ENCODE results near the gene CDK6.

The CDK6 gene

DNA sequence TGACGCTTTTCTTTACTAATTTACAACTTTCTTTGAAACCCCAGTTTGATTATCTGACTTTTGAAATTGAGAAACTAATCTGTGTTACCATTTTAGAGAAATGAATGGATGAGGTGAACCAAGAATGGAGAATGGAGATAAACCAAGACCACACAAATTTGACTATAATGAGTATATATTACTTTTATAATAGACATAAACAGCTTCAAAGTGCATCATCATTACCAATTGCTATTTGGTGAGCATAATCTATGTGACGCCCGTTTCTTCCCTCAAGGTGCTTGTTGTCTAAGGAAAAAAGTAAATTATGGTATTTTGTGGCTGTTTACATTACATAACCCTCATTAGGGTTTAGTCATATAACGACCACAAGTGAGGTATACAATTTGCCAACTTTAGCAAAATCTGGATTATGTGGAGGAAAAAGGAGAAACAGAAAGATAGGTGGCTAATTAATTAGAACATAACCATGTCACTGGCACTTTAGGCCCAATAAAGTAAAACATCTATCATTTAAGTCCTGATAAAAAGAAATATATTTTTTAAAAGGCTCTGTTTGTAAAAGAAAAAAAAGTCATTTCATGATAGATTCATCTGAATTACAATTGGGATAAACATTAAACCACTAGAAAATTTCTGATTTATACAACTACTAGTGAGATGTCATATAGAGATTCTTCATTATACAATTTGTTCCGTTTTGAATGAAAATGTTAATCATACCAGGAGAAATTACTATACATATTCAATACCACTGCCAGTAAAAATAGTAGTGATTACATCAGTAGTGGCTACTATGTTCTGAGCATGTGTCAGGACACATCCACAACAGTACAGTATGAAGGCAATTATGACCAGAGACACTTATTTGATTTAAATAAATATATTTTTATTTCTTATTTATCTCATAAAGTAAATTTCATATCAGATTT is 128.0 kb downstream of the CDK6 start:
- no peak for DNase-seq (ENCODE audit: low read depth in 3 of 3)

GRCh38 chr7:92707435-92707834 is 128.9 kb downstream of the CDK6 start:
- no peak for DNase-seq (ENCODE audit: low read depth in 3 of 3)

GRCh38 chr7:92706563-92706962 is 129.8 kb downstream of the CDK6 start:
- no peak for DNase-seq (ENCODE audit: low read depth in 3 of 3)

GRCh38 chr7:92705831-92706230 is 130.5 kb downstream of the CDK6 start:
- DNase-seq (ENCODE audit: low read depth in 3 of 3): no peak

GRCh38 chr7:92704858-92705257 is 131.5 kb downstream of the CDK6 start:
- DNase-seq (ENCODE audit: low read depth in 3 of 3): no peak

DNA sequence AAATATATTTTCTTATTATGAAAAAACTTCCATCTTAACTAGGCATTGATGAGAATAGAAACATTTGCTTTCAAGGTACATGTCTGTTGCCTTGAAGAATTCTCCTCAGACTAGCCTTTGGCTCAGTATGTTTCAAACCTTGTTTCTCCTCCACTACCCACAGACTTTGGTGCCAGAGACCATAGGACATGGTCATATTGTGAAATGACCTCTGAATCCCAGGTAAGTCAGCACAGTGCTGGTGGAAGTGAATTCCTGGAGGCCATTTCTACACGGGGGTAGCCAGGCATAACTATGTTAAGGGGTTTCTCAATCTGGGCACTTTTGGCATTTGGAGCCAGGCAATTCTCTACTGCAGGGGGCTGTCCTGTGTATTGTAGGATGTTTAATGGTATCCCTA is 133.8 kb downstream of the CDK6 start:
- no peak for DNase-seq (ENCODE audit: low read depth in 3 of 3)

- DNase-seq (ENCODE audit: low read depth in 3 of 3): no peak
These were observed 136.3 kb downstream of the CDK6 start for GRCh38 chr7:92699966-92700514.

DNA sequence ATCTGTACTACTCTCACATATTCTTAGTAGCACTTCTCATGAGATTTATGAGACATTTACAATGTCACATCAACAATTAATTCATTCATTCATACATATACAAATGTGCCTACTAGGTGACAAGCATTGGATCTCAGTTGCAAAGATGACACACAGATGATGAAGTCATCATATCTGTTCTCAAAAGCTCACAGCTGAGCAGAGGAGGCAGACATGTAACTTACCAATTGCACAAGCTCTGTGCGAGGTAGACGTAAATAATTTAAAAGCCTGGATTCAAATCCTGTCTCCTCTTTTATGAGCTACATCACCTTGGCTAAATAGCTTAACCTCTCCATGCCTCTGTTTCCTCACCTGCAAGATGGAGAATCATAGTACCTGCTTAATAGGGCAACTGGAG is 136.8 kb downstream of the CDK6 start:
- DNase-seq (ENCODE audit: low read depth in 3 of 3): no peak

- no peak for DNase-seq (ENCODE audit: low read depth in 3 of 3)
These were observed 138.0 kb downstream of the CDK6 start for GRCh38 chr7:92698237-92698841.

GRCh38 chr7:92697414-92697813 is 139.0 kb downstream of the CDK6 start:
- DNase-seq (ENCODE audit: low read depth in 3 of 3): no peak

DNA sequence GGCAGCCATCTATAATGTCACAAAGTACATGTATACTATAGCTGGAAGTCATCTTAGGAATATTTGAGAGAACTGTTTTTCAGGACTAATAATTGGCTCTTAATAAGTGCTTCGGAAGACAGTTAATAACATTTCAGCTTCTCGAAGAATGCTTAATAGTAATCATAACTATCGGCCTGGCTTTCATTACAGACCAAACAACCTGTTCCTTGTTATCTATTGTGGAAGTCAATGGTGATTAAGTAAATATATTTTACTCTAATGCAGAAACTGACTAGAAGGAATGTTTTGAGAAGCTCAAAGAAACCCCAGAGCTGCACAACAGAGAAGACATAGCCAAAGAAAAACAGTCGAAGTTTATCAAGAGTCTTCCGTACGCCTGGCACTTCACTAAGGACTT is 139.4 kb downstream of the CDK6 start:
- no peak for DNase-seq (ENCODE audit: low read depth in 3 of 3)

DNA sequence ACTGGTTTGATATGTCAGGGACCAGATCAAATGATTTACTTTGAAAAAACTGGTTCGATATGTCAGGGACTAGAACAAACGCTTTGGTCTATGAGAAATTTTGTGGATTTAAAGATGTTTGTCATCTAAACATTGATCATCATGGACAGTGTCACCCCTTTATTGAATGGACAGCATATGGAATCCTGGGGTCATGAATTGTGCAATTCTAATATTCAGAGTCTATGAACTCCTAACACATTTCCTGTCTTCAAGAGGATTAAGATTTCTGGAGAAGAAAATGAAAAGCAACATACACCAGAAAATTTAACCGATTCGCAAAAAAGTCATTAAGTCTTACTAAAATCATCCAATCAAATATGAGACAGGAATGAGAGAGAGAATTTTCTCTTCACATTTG is 139.8 kb downstream of the CDK6 start:
- no peak for DNase-seq (ENCODE audit: low read depth in 3 of 3)

GRCh38 chr7:92695308-92696261 is 140.8 kb downstream of the CDK6 start:
- DNase-seq (ENCODE audit: low read depth in 3 of 3): no peak

- DNase-seq (ENCODE audit: low read depth in 3 of 3): no peak
These were observed 142.2 kb downstream of the CDK6 start for GRCh38 chr7:92694211-92694610.

DNA sequence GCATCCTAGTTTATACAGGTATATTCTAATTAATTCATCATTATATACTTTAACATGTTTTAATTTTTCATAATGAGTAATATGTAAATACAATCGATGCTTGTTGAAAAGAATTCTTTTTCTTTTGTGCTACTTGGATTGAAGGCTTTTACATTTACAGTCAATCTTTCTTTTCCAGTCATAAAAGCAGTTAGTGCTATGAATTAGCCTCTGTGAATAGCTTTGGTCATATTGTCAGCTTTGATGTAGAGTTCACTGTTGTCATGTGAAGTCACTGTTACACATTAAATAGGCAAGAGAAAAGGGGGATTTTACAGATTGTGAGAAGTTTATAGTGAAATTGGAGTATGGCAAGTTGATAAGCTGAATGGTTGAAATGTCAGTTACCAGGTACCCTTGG is 142.9 kb downstream of the CDK6 start:
- DNase-seq (ENCODE audit: low read depth in 3 of 3): no peak

DNA sequence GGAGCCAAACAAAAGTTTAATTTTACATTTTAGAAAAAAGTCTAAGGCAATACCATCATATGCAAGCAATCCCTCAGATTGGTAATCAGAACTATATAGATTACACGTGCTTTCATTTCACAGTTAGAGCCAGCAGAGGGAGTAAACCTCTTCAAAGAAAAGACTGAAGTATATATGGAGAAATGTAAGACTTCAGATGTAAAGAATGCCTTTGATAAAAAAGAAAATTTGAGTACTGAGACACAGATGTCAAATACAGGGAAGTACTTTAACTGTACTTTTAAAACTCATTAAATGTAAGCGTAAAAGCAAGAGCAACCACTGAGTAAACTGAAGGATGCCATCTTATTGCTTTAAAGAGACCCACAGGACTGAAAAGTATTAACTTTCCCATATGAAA is 144.8 kb downstream of the CDK6 start:
- DNase-seq (ENCODE audit: low read depth in 3 of 3): no peak

- peak in 2 of 3 experiments; percentile 30 to 39 for DNase-seq (ENCODE audit: low read depth in 3 of 3)
These were observed 151.0 kb downstream of the CDK6 start for GRCh38 chr7:92685136-92686042.

DNA sequence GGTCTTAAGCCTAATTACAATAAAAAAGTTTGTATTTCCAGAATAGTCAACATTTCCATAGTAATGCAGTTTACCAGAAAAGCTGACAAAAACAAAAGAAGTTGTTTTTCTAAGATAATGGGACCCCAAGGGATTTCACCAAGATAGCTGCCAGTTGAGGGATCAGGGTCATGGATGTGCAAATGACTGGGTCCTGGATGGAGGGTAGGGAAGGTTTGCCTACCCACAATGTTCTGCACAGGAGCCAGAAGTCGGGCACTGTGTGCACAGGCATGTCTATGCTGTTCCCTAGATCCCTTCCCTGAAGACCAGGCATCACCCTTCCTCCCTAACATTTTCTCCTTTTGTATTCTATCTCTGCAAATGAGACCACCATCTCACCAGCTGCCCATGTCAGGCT is 152.1 kb downstream of the CDK6 start:
- no peak for DNase-seq (ENCODE audit: low read depth in 3 of 3)

GRCh38 chr7:92682903-92683539 is 153.4 kb downstream of the CDK6 start:
- DNase-seq (ENCODE audit: low read depth in 3 of 3): no peak

GRCh38 chr7:92682330-92682729 is 154.0 kb downstream of the CDK6 start:
- DNase-seq (ENCODE audit: low read depth in 3 of 3): no peak
